ENCODE data around the gene ZNF282. TPM values are rescaled to one million over a fixed set of nuclear protein-coding genes. Genes with fewer than 3 reads are reported as not detected.

ZNF282 gene
- total RNA-seq, result 23.3 TPM
- long read RNA-seq, transcript ZNF282-204 (8 exons, 3,722 nt), result major isoform, 7 of 25 reads
- long read RNA-seq, partial matches to known transcripts, result 4 of 25 reads
- long read RNA-seq, other reads (novel, unspliced or antisense), result 13 of 25 reads

DNA sequence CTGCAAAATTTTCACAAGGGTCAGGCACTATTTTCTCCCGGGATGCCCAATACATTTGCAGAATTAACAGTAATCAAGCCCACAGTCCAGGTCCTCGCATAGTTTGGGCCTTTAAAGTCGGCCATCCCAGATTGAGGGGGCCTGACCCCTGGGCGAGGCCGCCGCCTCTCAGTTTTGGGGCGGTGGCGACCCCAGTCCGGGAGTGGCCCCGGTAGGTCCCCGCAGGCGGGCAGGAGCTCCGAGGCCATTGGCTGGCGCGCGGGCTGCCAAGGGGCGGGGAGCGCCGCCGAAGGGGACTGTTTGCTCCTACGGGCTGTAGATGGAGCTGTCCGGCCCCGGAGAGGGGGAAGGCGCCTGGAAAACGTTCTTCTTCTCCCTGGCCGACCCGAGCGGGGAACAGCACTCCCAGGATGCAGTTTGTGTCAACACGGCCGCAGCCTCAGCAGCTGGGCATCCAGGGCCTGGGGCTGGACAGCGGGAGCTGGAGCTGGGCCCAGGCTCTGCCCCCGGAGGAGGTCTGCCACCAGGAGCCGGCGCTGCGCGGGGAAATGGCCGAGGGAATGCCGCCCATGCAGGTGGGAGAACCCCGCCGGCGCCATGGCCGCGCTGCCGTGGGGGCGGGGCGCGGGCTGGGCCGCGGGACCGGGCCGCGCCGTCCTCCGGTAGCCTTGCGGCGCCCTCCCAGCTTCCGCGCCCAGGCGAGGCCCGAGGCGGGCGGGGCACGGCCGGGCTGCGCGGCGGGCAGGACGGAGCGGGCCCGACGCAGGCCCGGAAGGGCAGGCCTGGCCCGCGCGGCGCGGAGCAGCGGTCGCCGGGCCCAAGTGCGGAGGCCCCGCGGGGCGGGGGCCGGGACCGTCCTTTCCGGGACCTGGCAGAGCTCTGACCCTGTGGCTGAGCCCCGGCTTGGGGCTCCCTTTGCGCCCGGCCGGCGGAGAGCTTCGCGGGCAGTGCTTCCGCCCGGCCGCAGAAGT lies at the start of gene ZNF282:
Gene ZNF282 (plus strand): TSS at position 367 of the 971 bp plus-strand sequence. CDS start 44 bp downstream, at position 411.
- TF ChIP-seq CTCF (IDR thresholded peaks at IDR 0.05), result peak; percentile 73
- ATAC-seq, result peak; percentile 98
- Histone ChIP-seq H3K9me3 (no peaks in the 10 kb centered on the region), H3K27ac (peak within 1 kb of the TSS; percentile 85), H3K27me3 (no peaks in the 10 kb centered on the region), H3K36me3 (peaks cover 23% of the 10 kb centered on the region), H3K4me1 (peaks cover 15% of the 10 kb centered on the region), H3K4me3 (peak within 1 kb of the TSS; percentile 80)
- intact Hi-C loops (cut with DNase I), result no loop called here
- DNase-seq, result peak; percentile 95

GRCh38 chr7:149147072-149147751 lies 48.1 kb upstream of the ZNF282 start, which contains the start of gene ZNF398:
ZNF398 (plus strand) TSS chr7:149147453; CDS start chr7:149147743, 290 bp downstream.
- peak; percentile 56 for TF ChIP-seq CTCF (IDR thresholded peaks at IDR 0.05)
- H3K4me3 ChIP-seq, result peak within 1 kb of the TSS; percentile 89
- H3K36me3 ChIP-seq, result no peaks in the 10 kb centered on the region
- no peaks in the 10 kb centered on the region for H3K9me3 ChIP-seq
- ATAC-seq (peak; percentile 97), DNase-seq (peak; percentile 91)
- H3K27me3 ChIP-seq, result no peaks in the 10 kb centered on the region
- H3K27ac ChIP-seq, result peak within 1 kb of the TSS; percentile 92
- peaks cover 21% of the 10 kb centered on the region for H3K4me1 ChIP-seq
- intact Hi-C loops (cut with DNase I), result no loop called here

- DNase-seq, result peak; percentile 84
These were observed 47.3 kb upstream of the ZNF282 start for GRCh38 chr7:149147752-149148653.

DNA sequence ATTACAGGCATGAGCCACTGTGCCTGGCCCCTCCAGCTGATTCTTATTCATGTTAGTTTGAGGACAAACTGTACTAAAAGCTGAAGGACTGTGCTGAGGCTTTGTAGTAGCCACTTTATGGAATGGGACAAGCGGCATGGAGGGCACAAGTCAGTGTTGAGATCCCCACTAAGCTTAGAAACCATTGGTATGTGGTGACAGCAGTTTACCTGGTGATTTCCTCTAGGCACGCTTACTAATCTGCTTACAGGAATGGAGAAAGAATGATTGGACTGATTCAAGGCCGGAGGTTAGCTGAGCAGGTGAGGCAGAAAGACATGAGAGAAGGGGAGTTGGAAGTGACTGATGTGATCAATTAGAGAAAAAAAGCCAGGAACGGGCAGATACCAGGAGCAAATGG lies 44.4 kb upstream of the ZNF282 start:
- Histone ChIP-seq H3K27me3 (no peaks in the 10 kb centered on the region), H3K4me1 (peaks cover 14% of the 10 kb centered on the region), H3K4me3 (no peak overlapping the region), H3K27ac (no peak overlapping the region), H3K9me3 (no peaks in the 10 kb centered on the region), H3K36me3 (peaks cover 20% of the 10 kb centered on the region)
- no peak for ATAC-seq
- TF ChIP-seq CTCF (IDR thresholded peaks at IDR 0.05), result no peak
- intact Hi-C loops (cut with DNase I), result no loop called here
- no peak for DNase-seq

More at GRCh38 chr7:149147752-149148653, 47.3 kb upstream of the ZNF282 start:
- Histone ChIP-seq H3K27ac (peak overlapping the region; percentile 92), H3K27me3 (no peaks in the 10 kb centered on the region), H3K36me3 (no peaks in the 10 kb centered on the region), H3K4me3 (peak overlapping the region; percentile 89), H3K9me3 (no peaks in the 10 kb centered on the region), H3K4me1 (peaks cover 21% of the 10 kb centered on the region)
- TF ChIP-seq CTCF (IDR thresholded peaks at IDR 0.05), result no peak
- peak; percentile 63 for ATAC-seq
- intact Hi-C loops (cut with DNase I), result no loop called here

- Histone ChIP-seq H3K4me3 (no peak overlapping the region), H3K36me3 (peaks cover 32% of the 10 kb centered on the region), H3K27me3 (no peaks in the 10 kb centered on the region), H3K27ac (no peak overlapping the region), H3K4me1 (peaks cover 14% of the 10 kb centered on the region), H3K9me3 (no peaks in the 10 kb centered on the region)
- no peak for TF ChIP-seq CTCF (IDR thresholded peaks at IDR 0.05)
- intact Hi-C loops (cut with DNase I), result no loop called here
- ATAC-seq (no peak), DNase-seq (no peak)
These were observed 42.0 kb upstream of the ZNF282 start for GRCh38 chr7:149153346-149153745.
